HG03439 (cell line): Measurements from ENCODE around the gene FHIT.

Experiments used
- ATAC-seq: cut with Tn5 transposase; IDR thresholded peaks from one replicate; pipeline ENCODE4 v1.9.1; 2021; ENCODE audit warnings: mild to moderate bottlenecking, moderate library complexity; ENCODE audit not compliant: unreplicated experiment

FHIT gene

DNA sequence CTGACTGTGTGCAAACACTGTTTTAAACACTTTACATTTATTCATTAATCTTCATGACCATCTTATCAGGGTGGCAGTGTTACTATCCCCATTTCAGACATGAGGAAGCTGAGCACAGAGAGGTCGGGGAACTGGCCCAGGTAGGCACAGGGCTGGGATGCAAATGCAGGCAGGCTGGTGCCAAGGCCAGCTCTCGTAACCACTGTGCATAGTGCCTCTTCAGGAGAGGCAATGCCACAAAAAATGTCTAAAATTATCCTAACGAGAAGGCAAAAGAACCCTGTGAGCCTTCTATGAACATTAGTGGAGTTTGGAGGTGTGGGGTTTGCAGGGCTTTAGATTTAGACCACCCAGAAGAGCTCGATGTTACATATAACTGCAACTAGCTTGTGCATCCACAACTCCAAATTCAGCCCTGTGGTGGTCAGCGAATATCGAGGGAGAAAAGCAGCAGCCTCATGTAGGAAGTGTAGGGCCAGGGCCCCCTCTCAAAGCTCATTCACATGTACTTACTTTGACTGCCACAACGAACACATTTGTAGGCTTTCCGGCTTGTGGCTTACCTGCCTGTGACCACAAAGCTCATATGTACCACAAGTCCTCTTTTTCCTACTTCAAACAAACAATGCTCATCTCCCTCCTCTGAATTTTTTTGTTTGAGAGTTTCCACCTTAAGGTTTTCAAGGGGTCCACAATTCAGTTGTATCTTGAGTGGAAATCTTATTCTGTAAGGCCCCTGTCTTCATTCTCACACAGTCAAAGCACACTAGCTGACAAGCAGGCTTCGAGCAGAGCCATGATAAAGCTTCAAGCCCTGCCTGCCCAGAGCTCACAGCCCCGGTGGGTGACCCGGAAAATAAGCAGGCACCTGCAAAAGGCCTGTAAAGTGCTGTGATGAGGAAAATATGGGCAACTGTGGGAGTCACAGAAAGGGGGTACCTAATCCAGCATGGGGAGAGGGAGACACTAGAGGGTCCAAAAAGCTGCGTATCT lies 1478.5 kb downstream of the FHIT start:
- ATAC-seq: no peak

DNA sequence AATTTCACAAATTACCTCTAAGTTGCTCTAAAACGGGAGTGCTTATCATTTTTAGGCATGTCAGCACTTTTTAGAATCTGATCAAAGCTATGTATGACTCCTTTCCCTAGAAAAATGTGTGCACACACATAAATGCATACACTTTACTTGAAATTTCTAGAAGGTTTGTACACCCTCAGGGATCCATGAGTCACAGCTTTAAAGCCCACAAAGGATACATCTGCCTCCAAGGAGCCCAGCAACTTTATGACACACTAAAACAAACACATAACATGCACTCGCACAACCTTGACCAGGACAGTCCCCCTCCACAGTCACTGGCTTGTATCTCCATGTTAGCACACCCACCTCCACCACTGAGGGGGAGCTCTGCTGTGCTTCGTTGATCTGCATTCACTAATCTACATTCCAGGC lies 1479.5 kb downstream of the FHIT start:
- ATAC-seq: no peak

- no peak for ATAC-seq
These were observed 1482.0 kb downstream of the FHIT start for GRCh38 chr3:59769127-59769750.

- no peak for ATAC-seq
These were observed 1484.9 kb downstream of the FHIT start for GRCh38 chr3:59766200-59766872.

DNA sequence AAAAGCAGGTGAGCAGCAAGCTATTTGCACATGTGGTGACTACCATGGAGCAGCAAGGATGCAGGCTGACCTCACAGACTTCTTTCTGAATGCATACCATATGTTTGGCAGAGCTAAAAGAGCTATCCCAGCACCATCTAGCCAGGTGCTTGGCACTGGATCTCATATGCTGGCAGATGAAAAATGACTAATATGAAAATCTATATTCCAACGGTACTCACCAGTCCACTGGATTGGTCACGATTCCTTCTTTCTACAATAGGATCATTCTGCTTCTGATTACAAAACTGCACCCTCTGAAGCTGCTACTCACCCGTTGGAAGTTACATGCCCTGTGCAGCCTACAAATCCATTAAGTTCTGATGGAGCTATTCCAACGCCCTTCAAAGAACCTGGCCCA lies 1487.1 kb downstream of the FHIT start:
- ATAC-seq: no peak

GRCh38 chr3:59762941-59763340 lies 1488.3 kb downstream of the FHIT start:
- no peak for ATAC-seq

DNA sequence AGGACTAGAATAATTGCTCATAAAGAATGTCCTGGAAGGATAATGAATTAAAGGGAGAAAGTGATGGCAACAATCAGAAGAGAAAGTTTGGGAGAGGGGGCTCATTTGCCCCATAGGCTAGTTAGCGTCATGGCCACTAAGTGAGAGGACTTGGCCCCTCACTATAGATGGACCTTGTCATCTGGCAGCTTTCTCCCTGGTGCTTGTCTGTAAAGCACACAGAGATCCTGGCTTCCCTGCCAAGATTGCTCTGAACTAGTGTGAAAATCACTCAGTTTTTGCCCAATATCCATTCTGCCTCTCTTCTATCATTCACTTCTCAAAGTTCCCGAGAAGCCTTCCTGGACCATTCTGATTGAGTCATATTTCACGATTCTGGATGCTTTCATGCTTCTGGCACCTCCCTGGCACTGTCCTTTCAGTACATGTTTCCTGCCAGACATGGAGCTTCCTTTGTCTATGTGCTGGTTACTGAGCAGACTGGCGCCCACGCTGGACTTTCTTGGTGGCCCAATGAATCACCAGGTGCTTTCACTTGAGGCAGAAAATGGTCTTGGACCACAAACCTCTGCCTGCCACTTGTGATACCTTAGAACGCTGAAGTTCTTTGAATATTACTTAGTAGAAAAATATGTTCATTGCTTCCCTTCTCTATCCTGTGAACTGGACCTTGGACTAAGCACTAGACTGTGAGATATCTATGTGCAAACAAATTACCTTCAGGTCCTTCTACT lies 1491.8 kb downstream of the FHIT start:
- no peak for ATAC-seq

GRCh38 chr3:59758672-59759071 lies 1492.6 kb downstream of the FHIT start:
- no peak for ATAC-seq

DNA sequence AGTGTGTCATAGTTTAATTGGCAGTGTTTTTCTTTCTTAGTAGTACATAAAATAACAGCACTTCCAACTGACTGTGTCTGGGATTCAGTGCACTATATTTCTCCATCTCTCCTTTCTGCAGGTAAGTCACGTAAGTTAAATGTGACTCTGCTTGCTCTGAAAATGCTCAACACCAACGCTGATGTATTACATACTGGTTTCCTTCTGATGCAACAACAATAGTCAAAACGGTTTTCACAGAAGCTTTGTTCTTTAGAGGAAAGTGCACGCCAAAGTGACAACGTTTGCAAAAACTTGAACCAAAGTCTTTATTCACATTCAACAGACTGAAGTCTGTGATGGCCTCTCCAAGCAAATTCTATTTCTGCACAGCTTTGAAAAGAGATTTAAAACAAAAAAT lies 1494.3 kb downstream of the FHIT start:
- no peak for ATAC-seq

DNA sequence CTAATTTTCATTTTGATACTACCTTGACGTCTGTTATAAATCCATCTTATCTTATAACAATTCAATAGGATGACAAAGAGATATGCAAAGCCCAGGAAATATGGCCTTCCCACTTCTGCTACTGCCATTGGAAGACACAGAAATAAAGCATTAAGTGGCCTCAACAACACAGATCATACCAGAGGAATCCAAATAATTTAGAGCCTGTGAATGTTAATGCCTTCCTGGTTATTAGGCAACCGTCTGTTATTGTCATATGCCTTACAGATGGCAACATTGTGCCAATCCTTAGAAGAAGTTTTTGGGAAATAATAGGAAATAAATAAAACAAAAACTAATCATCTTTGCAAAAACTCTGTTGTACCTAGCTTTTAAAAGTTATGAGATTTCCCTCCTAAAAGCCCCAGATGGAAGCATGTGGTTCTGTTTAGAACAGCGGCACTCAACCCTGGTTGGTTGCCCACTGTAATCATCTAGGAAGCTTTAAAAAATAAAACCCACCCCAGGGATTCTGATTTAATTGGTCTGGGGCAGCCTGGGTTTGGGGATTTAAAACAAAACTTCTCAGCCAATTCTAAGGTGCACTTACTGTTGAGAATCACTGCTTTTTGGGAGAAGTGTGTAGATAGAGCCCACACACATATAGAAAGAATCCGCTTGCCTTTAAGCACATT lies 1496.7 kb downstream of the FHIT start:
- ATAC-seq: no peak

GRCh38 chr3:59753808-59754450 lies 1497.3 kb downstream of the FHIT start:
- no peak for ATAC-seq

- no peak for ATAC-seq
These were observed 1498.3 kb downstream of the FHIT start for GRCh38 chr3:59752925-59753324.

DNA sequence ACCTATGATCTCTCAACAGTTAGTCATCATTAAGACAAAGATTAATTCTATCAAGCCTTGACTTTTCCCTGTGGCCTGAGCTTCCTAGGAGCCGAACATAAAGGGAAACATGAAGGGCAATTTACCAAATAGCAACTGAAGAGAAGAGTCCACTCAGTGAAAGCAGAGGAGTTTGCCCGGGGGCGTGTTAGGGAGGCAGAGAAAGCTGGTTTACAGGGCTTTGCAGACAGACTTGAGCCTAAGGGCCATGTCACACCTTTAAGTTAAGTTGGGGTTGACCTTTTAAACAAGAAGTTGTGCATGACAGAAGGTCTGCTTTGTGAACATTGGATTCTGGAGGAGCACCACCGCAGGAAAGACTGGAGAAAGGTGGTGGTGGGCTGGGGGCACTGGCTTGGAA lies 1499.6 kb downstream of the FHIT start:
- ATAC-seq: no peak

DNA sequence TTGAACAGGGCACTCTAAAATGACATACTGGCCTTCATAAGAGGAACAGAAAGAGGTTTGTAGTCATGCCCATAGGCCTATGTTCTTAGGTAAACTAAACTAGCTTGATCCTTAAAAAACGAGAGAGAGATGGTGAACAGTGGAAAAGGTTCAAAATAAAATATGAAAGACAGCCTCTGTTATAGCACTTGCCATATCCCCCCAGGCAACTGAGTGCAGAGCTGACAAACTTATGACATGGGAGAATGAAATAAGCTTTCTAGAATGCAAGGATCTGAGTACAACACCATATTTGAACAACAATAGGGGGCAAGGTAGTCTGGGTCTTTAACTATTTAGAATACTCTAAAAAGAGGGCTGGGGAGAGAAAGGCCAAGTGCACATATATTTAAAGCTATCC lies 1500.9 kb downstream of the FHIT start:
- no peak for ATAC-seq

- ATAC-seq: no peak
These were observed 1502.0 kb downstream of the FHIT start for GRCh38 chr3:59749291-59749690.

- ATAC-seq: no peak
These were observed 1504.7 kb downstream of the FHIT start for GRCh38 chr3:59746585-59746984.

DNA sequence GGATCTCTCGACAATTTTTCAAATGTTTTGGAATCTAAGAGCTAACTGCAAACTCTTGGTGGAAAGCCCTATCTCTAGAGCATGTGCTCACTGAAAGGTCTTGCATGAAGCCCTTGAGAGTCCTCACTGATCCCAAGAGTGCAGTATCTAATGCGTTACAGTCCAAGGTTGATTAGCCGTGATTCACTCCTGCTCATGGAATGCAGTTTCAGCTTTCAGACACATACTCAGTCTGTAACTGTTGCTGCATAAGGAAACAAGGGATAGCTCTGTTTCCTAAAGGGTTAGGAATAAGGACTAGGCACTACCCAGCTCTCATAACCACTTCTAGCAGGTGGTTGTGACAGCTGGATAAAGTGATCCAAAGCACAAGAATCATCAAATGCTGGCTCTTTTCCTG lies 1514.0 kb downstream of the FHIT start:
- ATAC-seq: no peak

DNA sequence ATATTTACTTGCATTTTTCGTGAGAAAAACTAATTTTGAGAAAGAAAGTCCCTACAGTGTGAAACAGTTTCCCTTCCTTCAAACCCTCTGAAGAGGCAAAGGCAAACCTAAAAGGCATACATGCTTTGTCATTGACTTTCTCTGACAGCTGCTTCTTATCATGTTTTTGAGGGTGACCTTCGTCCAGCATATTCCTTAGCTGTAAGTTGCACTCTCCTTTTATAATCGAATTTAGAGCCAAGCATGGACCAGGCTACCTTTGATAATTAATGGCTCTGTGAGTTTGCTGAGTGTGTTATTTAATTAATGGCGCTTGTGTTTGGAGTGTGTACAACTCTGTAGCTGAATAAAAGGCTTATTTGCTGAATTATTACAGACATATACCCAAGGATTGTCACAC lies 1517.2 kb downstream of the FHIT start:
- ATAC-seq: no peak

DNA sequence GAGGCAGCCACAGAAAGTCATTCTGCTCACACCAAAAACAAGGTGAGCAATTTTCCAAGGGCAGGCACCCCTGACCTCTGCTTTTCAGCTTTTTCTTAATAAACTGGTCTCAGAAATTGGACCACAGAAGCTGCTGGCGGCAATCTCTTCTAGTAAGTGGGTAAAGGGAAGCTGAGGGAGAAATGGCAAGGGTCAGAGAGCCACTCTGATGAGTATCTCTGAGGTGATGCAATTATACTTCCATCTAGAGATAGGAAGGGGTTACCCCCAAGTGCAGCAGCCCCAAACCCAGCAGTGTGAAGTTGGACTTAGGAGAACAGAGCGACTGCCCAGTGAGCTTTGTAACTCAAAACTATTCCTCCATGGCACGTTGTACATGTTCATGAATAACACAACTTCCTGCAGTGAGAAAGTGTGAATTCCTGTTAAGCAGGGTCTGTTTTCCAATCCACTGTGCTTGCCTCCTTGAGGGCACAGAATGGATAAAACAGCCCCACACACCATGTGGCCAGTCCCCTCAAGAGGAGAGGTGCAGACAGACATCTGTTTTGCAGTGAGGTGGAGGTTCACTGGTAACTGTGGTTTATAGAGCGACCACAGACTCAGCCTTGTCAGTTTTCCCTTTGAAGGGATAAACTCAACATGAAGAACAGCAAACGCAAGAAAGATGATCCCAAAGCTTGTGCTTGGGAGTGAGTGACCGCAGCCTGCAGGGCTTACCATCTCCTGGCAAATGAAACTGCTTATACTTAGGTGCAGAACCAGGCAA lies 1518.0 kb downstream of the FHIT start:
- ATAC-seq: no peak
